Occipital lobe (tissue), 2 donors: ENCODE measurements around the gene PUS3. TPM values are rescaled to one million over a fixed set of nuclear protein-coding genes. Genes with fewer than 3 reads are reported as not detected.
A peak's percentile ranks its signal among the peaks of the same experiment; 100 is the strongest.

ENCODE experiments used
- DNase-seq: peaks from one replicate; lab custom pipeline; 2025; lab: John Stamatoyannopoulos, UW
- total RNA-seq: library from RNA; depleted of rRNA; stranded (reverse); fragments of >200 nt; gene quantifications from one replicate; pipeline ENCODE4 v1.2.3, GENCODE V29; 2014

PUS3 gene
- 12.0 TPM for total RNA-seq

GRCh38 chr11:125902927-125903710, at the start of gene PUS3:
Gene PUS3, minus strand, starts transcription at chr11:125903206. Its CDS starts 6,922 bp downstream, at chr11:125896284.
- peak; percentile 84 for DNase-seq

- DNase-seq: no peak
Measured at GRCh38 chr11:125952559-125952958, 49.6 kb upstream of the PUS3 start.

GRCh38 chr11:125951731-125952130, 48.7 kb upstream of the PUS3 start:
- DNase-seq: no peak

- DNase-seq: no peak
Measured at GRCh38 chr11:125950696-125951651, 48.0 kb upstream of the PUS3 start.

- DNase-seq: no peak
Measured at GRCh38 chr11:125950178-125950490, 47.1 kb upstream of the PUS3 start.

- DNase-seq: no peak
Measured at GRCh38 chr11:125949271-125950177, 46.5 kb upstream of the PUS3 start.

GRCh38 chr11:125948278-125949051, 45.5 kb upstream of the PUS3 start:
- DNase-seq: no peak

- DNase-seq: no peak
Measured at GRCh38 chr11:125947419-125948277, 44.6 kb upstream of the PUS3 start.

GRCh38 chr11:125946712-125947418, 43.9 kb upstream of the PUS3 start:
- DNase-seq: no peak

- DNase-seq: no peak
Measured at GRCh38 chr11:125945797-125946520, 43.0 kb upstream of the PUS3 start, which contains the start of gene VSIG10L2. Gene VSIG10L2, plus strand, starts transcription at chr11:125946044. Its CDS starts 12 bp downstream, at chr11:125946056.

- DNase-seq: no peak
Measured at GRCh38 chr11:125945011-125945796, 42.2 kb upstream of the PUS3 start.

- no peak for DNase-seq
Measured at GRCh38 chr11:125944350-125945010, 41.5 kb upstream of the PUS3 start.

GRCh38 chr11:125943661-125944349, 40.8 kb upstream of the PUS3 start:
- no peak for DNase-seq

- no peak for DNase-seq
Measured at GRCh38 chr11:125942771-125943428, 39.9 kb upstream of the PUS3 start.
